ENCODE data around the gene NUMBL. TPM values are rescaled to one million over a fixed set of nuclear protein-coding genes. Genes with fewer than 3 reads are reported as not detected.

The NUMBL gene
- total RNA-seq, 5 donors from 2014 or later (not counting 1 experiment from before 2014, with no cell fraction given) = 7.1 to 19.0 (median 13.1) TPM

DNA sequence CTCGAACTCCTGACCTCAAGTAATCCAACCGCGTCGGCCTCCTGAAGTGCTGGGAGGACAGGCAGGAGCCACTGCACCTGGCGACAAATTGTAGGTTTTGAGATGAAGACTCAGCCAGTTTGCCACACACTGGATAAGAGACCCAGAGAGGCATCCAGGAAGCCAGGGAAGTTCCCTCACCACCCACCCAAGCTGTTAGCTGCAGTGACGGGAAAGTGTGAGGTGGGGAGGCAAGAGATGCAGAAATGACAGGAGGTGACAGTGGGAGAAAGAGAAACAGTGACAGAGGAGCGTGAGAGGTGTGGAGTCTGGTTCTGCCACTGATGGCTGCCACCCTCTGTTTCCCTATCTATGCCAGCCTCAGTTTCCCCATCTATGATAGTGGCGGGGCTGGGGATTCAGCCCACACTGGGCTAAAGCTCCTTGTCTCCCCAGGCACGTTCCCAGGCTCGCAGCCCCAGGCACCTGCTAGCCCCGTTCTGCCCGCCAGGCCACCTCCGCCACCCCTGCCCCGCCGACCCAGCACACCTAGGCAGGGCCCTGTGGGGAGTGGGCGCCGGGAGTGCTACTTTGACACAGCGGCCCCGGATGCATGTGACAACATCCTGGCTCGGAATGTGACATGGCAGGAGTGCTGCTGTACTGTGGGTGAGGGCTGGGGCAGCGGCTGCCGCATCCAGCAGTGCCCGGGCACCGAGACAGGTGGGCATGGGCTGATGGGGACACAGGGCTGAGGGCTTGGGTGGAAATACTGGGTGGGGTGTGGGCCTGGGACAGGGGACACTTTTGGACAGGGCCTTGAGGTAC lies 68.3 kb downstream of the NUMBL start:
- Histone ChIP-seq H3K4me1 (ENCODE audit: control insufficient read depth in 1 of 2, extremely low read depth in 1 of 2, insufficient read depth in 2 of 2, low read length in 2 of 2) (no peaks in the 10 kb centered on the region), H3K4me3 (ENCODE audit: control insufficient read depth in 1 of 2, extremely low read depth in 1 of 2, low read length in 1 of 2) (no peak overlapping the region), H3K36me3 (ENCODE audit: control insufficient read depth in 2 of 2, extremely low read depth in 1 of 2, insufficient read depth in 1 of 2, low read length in 1 of 2) (peaks cover 10 to 53% of the 10 kb centered on the region in 2 donors), H3K27me3 (replicated peaks in 1 of 2; ENCODE audit: control insufficient read depth in 2 of 2, extremely low read depth in 1 of 2, insufficient read depth in 2 of 2, low read length in 1 of 2) (no peaks in the 10 kb centered on the region), H3K27ac (ENCODE audit: low read length) (no peak overlapping the region), H3K9me3 (no peaks in the 10 kb centered on the region)
- ChIA-PET POLR2A (no interaction called here), CTCF (no interaction called here)
- Mint-ChIP-seq H3K27me3 (no peaks in the 10 kb centered on the region), H3K36me3 (peaks cover 38% of the 10 kb centered on the region), H3K27ac (no peak overlapping the region), H3K4me3 (no peak overlapping the region), H3K9me3 (no peaks in the 10 kb centered on the region), H3K4me1 (peaks cover 0 to 6% (median 1%) of the 10 kb centered on the region in 3 donors)
- DNase-seq (no peak), ATAC-seq (replicated peaks in 1 of 4) (no peak)
- WGBS (ENCODE audit: insufficient coverage) = 91% methylated on average over 21 of the region's 24 CpGs

DNA sequence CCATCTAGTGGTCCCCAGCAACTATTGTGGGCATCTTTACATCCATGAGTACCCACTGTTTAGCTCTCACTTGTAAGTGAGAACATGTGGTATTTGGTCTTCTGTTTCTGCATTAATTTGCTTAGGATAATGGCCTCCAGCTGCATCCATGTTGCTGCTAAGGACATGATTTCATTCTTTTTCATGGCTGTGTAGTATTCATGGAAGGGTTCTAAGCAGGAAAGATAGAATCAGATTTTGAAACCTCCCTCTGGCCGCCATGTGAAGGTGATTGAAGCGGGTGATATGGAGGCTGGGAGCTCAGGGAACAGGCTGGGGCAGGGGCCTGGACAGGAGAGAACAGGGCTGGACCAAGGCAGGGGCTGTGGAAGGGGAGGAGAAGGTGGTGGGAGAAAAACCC lies 69.2 kb downstream of the NUMBL start:
- Mint-ChIP-seq H3K4me3 (no peak overlapping the region), H3K27me3 (no peaks in the 10 kb centered on the region), H3K36me3 (peaks cover 38% of the 10 kb centered on the region), H3K9me3 (no peaks in the 10 kb centered on the region), H3K27ac (no peak overlapping the region), H3K4me1 (peaks cover 0 to 6% (median 3%) of the 10 kb centered on the region in 3 donors)
- Histone ChIP-seq H3K36me3 (ENCODE audit: control insufficient read depth in 2 of 2, extremely low read depth in 1 of 2, insufficient read depth in 1 of 2, low read length in 1 of 2) (peaks cover 10 to 47% of the 10 kb centered on the region in 2 donors), H3K27me3 (replicated peaks in 1 of 2; ENCODE audit: control insufficient read depth in 2 of 2, extremely low read depth in 1 of 2, insufficient read depth in 2 of 2, low read length in 1 of 2) (no peaks in the 10 kb centered on the region), H3K9me3 (no peaks in the 10 kb centered on the region), H3K27ac (ENCODE audit: low read length) (no peak overlapping the region), H3K4me3 (ENCODE audit: control insufficient read depth in 1 of 2, extremely low read depth in 1 of 2, low read length in 1 of 2) (no peak overlapping the region), H3K4me1 (ENCODE audit: control insufficient read depth in 1 of 2, extremely low read depth in 1 of 2, insufficient read depth in 2 of 2, low read length in 2 of 2) (no peaks in the 10 kb centered on the region)
- WGBS (ENCODE audit: insufficient coverage) = 69% methylated on average over 2 of the region's 2 CpGs
- no peak for ATAC-seq (replicated peaks in 1 of 4)
- CTCF ChIA-PET = interaction anchor here in 1 of 2 donors (1.3 kb wide), 1 partner anchor 17 kb away, joined by 4 read pairs; no protein-coding TSS in a partner anchor
- DNase-seq = no peak
- POLR2A ChIA-PET = interaction anchor here in 1 of 2 donors (0.6 kb wide), 1 partner anchor 13 kb away, joined by 3 read pairs; no protein-coding TSS in a partner anchor

DNA sequence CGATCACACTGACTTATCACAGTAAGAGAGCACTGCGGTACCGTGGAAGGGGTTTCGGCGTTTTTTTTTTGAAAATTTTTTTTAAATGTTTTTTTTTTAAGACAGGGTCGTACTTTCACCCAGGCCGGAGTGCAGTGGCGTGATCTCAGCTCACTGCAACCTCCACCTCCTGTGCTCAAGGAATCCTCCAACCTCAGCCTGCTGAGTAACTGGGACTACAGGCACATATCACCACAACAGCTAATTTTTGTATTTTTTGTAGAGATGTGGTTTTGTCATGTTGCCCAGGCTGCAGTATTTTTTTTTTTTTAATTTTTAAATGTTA lies 70.3 kb downstream of the NUMBL start:
- Histone ChIP-seq H3K27me3 (replicated peaks in 1 of 2; ENCODE audit: control insufficient read depth in 2 of 2, extremely low read depth in 1 of 2, insufficient read depth in 2 of 2, low read length in 1 of 2) (no peaks in the 10 kb centered on the region), H3K36me3 (ENCODE audit: control insufficient read depth in 2 of 2, extremely low read depth in 1 of 2, insufficient read depth in 1 of 2, low read length in 1 of 2) (peaks cover 10 to 40% of the 10 kb centered on the region in 2 donors), H3K4me3 (ENCODE audit: control insufficient read depth in 1 of 2, extremely low read depth in 1 of 2, low read length in 1 of 2) (no peak overlapping the region), H3K9me3 (no peaks in the 10 kb centered on the region), H3K4me1 (ENCODE audit: control insufficient read depth in 1 of 2, extremely low read depth in 1 of 2, insufficient read depth in 2 of 2, low read length in 2 of 2) (peaks cover 0 to 4% of the 10 kb centered on the region in 2 experiments), H3K27ac (ENCODE audit: low read length) (no peak overlapping the region)
- Mint-ChIP-seq H3K4me3 (no peak overlapping the region), H3K27ac (no peak overlapping the region), H3K9me3 (no peaks in the 10 kb centered on the region), H3K36me3 (peaks cover 30% of the 10 kb centered on the region), H3K4me1 (peaks cover 6 to 15% (median 7%) of the 10 kb centered on the region in 3 donors), H3K27me3 (no peaks in the 10 kb centered on the region)
- POLR2A ChIA-PET = no interaction called here
- DNase-seq = no peak
- CTCF ChIA-PET = interaction anchor here (0.7 to 1.3 kb wide), 5 partner anchors 10 to 44 kb away, joined by 3 to 6 read pairs (median 4); no protein-coding TSS in a partner anchor
- ATAC-seq (replicated peaks in 1 of 4) = no peak
- 67% methylated on average over 1 of the region's 8 CpGs for WGBS (ENCODE audit: insufficient coverage)

- H3K27me3 Mint-ChIP-seq = no peaks in the 10 kb centered on the region
- 62% methylated on average over 6 of the region's 11 CpGs for WGBS (ENCODE audit: insufficient coverage)
- Histone ChIP-seq H3K4me1 (ENCODE audit: control insufficient read depth in 1 of 2, extremely low read depth in 1 of 2, insufficient read depth in 2 of 2, low read length in 2 of 2) (peaks cover 3 to 10% of the 10 kb centered on the region in 2 experiments), H3K27me3 (replicated peaks in 1 of 2; ENCODE audit: control insufficient read depth in 2 of 2, extremely low read depth in 1 of 2, insufficient read depth in 2 of 2, low read length in 1 of 2) (no peaks in the 10 kb centered on the region), H3K9me3 (no peaks in the 10 kb centered on the region), H3K4me3 (ENCODE audit: control insufficient read depth in 1 of 2, extremely low read depth in 1 of 2, low read length in 1 of 2) (no peak overlapping the region), H3K27ac (ENCODE audit: low read length) (no peak overlapping the region), H3K36me3 (ENCODE audit: control insufficient read depth in 2 of 2, extremely low read depth in 1 of 2, insufficient read depth in 1 of 2, low read length in 1 of 2) (peaks cover 10 to 35% of the 10 kb centered on the region in 2 donors)
- H3K4me1 Mint-ChIP-seq = peaks cover 11 to 21% (median 13%) of the 10 kb centered on the region in 3 donors
- H3K9me3 Mint-ChIP-seq = no peaks in the 10 kb centered on the region
- ChIA-PET POLR2A (no interaction called here), CTCF (interaction anchor here (0.7 to 1.3 kb wide), 3 partner anchors 11 to 16 kb away, joined by 3 to 4 read pairs (median 4); no protein-coding TSS in a partner anchor)
- DNase-seq (no peak), ATAC-seq (replicated peaks in 1 of 4) (no peak)
- H3K27ac Mint-ChIP-seq = no peak overlapping the region
- peaks cover 26% of the 10 kb centered on the region for H3K36me3 Mint-ChIP-seq
- no peak overlapping the region for H3K4me3 Mint-ChIP-seq
Measured at GRCh38 chr19:40619333-40620160, 70.9 kb downstream of the NUMBL start.

DNA sequence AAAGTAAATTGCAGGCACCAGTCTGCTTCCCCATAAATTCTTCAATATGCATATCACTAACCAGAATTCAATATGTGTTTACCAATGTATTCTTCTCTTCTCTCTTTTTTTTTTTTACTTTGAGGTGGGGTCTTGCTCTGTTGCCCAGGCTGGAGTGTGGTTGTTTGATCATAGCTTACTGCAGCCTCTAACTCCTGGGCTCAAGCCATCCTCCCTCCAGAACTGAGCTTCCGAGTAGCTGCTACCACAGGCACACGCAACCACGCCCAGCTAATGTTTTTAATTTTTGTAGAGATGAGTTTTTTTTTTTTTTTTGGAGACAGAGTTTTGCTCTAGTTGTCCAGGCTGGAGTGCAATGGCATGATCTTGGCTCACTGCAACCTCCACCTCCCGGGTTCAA lies 72.5 kb downstream of the NUMBL start:
- H3K27me3 ChIP-seq (replicated peaks in 1 of 2; ENCODE audit: control insufficient read depth in 2 of 2, extremely low read depth in 1 of 2, insufficient read depth in 2 of 2, low read length in 1 of 2) = no peaks in the 10 kb centered on the region
- H3K9me3 Mint-ChIP-seq = no peaks in the 10 kb centered on the region
- no peak for DNase-seq
- no peaks in the 10 kb centered on the region for H3K27me3 Mint-ChIP-seq
- H3K4me3 Mint-ChIP-seq = no peak overlapping the region
- no peaks in the 10 kb centered on the region for H3K9me3 ChIP-seq
- WGBS (ENCODE audit: insufficient coverage) = no CpG with 5 or more reads among the region's 4 CpGs
- peaks cover 19% of the 10 kb centered on the region for H3K36me3 Mint-ChIP-seq
- peaks cover 18 to 37% (median 24%) of the 10 kb centered on the region in 3 donors for H3K4me1 Mint-ChIP-seq
- ATAC-seq (replicated peaks in 1 of 4) = no peak
- H3K27ac Mint-ChIP-seq = no peak overlapping the region
- peaks cover 4 to 26% of the 10 kb centered on the region in 2 experiments for H3K4me1 ChIP-seq (ENCODE audit: control insufficient read depth in 1 of 2, extremely low read depth in 1 of 2, insufficient read depth in 2 of 2, low read length in 2 of 2)
- ChIA-PET POLR2A (interaction anchor here in 1 of 2 donors (0.7 kb wide), 1 partner anchor 456 kb away, joined by 4 read pairs; no protein-coding TSS in a partner anchor), CTCF (interaction anchor here (0.7 to 1.0 kb wide), 3 partner anchors 17 to 613 kb away, joined by 3 to 4 read pairs (median 4); no protein-coding TSS in a partner anchor)
- no peak overlapping the region for H3K4me3 ChIP-seq (ENCODE audit: control insufficient read depth in 1 of 2, extremely low read depth in 1 of 2, low read length in 1 of 2)
- H3K36me3 ChIP-seq (ENCODE audit: control insufficient read depth in 2 of 2, extremely low read depth in 1 of 2, insufficient read depth in 1 of 2, low read length in 1 of 2) = peaks cover 5 to 29% of the 10 kb centered on the region in 2 donors
- H3K27ac ChIP-seq (ENCODE audit: low read length) = no peak overlapping the region

DNA sequence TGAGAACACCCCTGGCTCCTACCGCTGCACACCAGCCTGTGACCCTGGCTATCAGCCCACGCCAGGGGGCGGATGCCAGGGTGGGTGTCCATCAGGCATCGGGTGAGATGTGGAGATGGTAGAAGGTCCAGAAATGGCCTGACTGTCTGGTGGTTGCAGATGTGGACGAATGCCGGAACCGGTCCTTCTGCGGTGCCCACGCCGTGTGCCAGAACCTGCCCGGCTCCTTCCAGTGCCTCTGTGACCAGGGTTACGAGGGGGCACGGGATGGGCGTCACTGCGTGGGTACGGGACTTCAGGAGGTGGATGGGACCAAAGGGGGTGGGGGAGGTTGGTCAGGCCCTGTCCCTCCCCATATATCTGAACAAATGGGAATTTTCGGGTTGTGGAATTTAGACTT lies 73.5 kb downstream of the NUMBL start:
- Mint-ChIP-seq H3K4me3 (no peak overlapping the region), H3K36me3 (peaks cover 17% of the 10 kb centered on the region), H3K27me3 (no peaks in the 10 kb centered on the region), H3K9me3 (no peaks in the 10 kb centered on the region), H3K27ac (no peak overlapping the region), H3K4me1 (peaks cover 23 to 45% (median 35%) of the 10 kb centered on the region in 3 donors)
- POLR2A ChIA-PET = no interaction called here
- DNase-seq (no peak), ATAC-seq (replicated peaks in 1 of 4) (no peak)
- Histone ChIP-seq H3K9me3 (no peaks in the 10 kb centered on the region), H3K4me1 (ENCODE audit: control insufficient read depth in 1 of 2, extremely low read depth in 1 of 2, insufficient read depth in 2 of 2, low read length in 2 of 2) (peaks cover 4 to 33% of the 10 kb centered on the region in 2 experiments), H3K27me3 (replicated peaks in 1 of 2; ENCODE audit: control insufficient read depth in 2 of 2, extremely low read depth in 1 of 2, insufficient read depth in 2 of 2, low read length in 1 of 2) (no peaks in the 10 kb centered on the region), H3K36me3 (ENCODE audit: control insufficient read depth in 2 of 2, extremely low read depth in 1 of 2, insufficient read depth in 1 of 2, low read length in 1 of 2) (peaks cover 5 to 20% of the 10 kb centered on the region in 2 donors), H3K27ac (ENCODE audit: low read length) (no peak overlapping the region), H3K4me3 (ENCODE audit: control insufficient read depth in 1 of 2, extremely low read depth in 1 of 2, low read length in 1 of 2) (no peak overlapping the region)
- CTCF ChIA-PET = interaction anchor here (0.6 to 1.1 kb wide), 3 partner anchors 13 to 93 kb away, joined by 3 read pairs; no protein-coding TSS in a partner anchor
- 98% methylated on average over 10 of the region's 17 CpGs for WGBS (ENCODE audit: insufficient coverage)
